H9 (cell line): ENCODE data around the gene QSOX1. TPM values are rescaled to one million over a fixed set of nuclear protein-coding genes. Genes with fewer than 3 reads are reported as not detected.

Source experiments
- DNase-seq: peaks from one replicate; pipeline ENCODE4 v3.0.0-alpha.2; 2017
- H2AFZ ChIP-seq: one replicate; pipeline ENCODE4 v1.6.1; 2013; ENCODE audit warnings: mild to moderate bottlenecking, low read length, control low read depth, moderate library complexity
- H2AK5ac ChIP-seq: 2 replicates; pipeline ENCODE4 v1.6.1; 2013; ENCODE audit warnings: low read length, control low read depth, mixed read lengths; ENCODE audit not compliant: insufficient read length
- H2BK120ac ChIP-seq: one replicate; pipeline ENCODE4 v1.6.1; 2013; ENCODE audit warnings: low read depth, mild to moderate bottlenecking, low read length, control low read depth, inconsistent platforms; ENCODE audit not compliant: poor library complexity, severe bottlenecking
- H2BK12ac ChIP-seq: 2 replicates; pipeline ENCODE4 v1.6.1; 2013; ENCODE audit warnings: low read length, control low read depth, mixed read lengths, low read depth; ENCODE audit not compliant: insufficient read length
- H2BK15ac ChIP-seq: 2 replicates; pipeline ENCODE4 v1.6.1; 2013; ENCODE audit warnings: low read depth, low read length, control low read depth
- H2BK20ac ChIP-seq: one replicate; pipeline ENCODE4 v1.6.1; 2013; ENCODE audit warnings: low read depth, mild to moderate bottlenecking, low read length, control low read depth, inconsistent platforms; ENCODE audit not compliant: poor library complexity, severe bottlenecking
- H2BK5ac ChIP-seq: 2 replicates; pipeline ENCODE4 v1.6.1; 2013; ENCODE audit warnings: low read length, control low read depth, mixed read lengths; ENCODE audit not compliant: insufficient read length
- H3K14ac ChIP-seq: 2 replicates; pipeline ENCODE4 v1.6.1; 2013; ENCODE audit warnings: low read length, control low read depth; ENCODE audit not compliant: insufficient read depth
- H3K18ac ChIP-seq: 2 replicates; pipeline ENCODE4 v1.6.1; 2013; ENCODE audit warnings: low read depth, mild to moderate bottlenecking, mixed read lengths, low read length, control low read depth; ENCODE audit not compliant: insufficient read length
- H3K23ac ChIP-seq: 2 replicates; pipeline ENCODE4 v1.6.1; 2013; ENCODE audit warnings: low read length, control low read depth, mixed read lengths, low read depth; ENCODE audit not compliant: insufficient read length
- H3K23me2 ChIP-seq: 2 replicates; pipeline ENCODE4 v1.6.1; 2013; ENCODE audit warnings: low read depth, mild to moderate bottlenecking, mixed read lengths, low read length, control low read depth; ENCODE audit not compliant: insufficient read length, poor library complexity, severe bottlenecking
- H3K27ac ChIP-seq: 2 replicates; pipeline ENCODE4 v1.5.1; 2013; ENCODE audit warnings: low read length, control low read depth, mixed read lengths, low read depth; ENCODE audit not compliant: insufficient read length
- H3K27me3 ChIP-seq: 2 replicates; pipeline ENCODE4 v1.6.1; 2013; ENCODE audit warnings: low read length, control low read depth, inconsistent platforms; ENCODE audit not compliant: insufficient read depth
- H3K4ac ChIP-seq: 2 replicates; pipeline ENCODE4 v1.6.1; 2013; ENCODE audit warnings: low read depth, mild to moderate bottlenecking, control low read depth, inconsistent platforms, low read length, moderate library complexity
- H3K4me1 ChIP-seq: 2 replicates; pipeline ENCODE4 v1.6.1; 2013; ENCODE audit warnings: low read length, control low read depth, inconsistent platforms; ENCODE audit not compliant: insufficient read depth
- H3K4me2 ChIP-seq: 2 replicates; pipeline ENCODE4 v1.6.1; 2013; ENCODE audit warnings: low read length, control low read depth, mixed read lengths; ENCODE audit not compliant: insufficient read length, insufficient read depth
- H3K56ac ChIP-seq: 2 replicates; pipeline ENCODE4 v1.6.1; 2013; ENCODE audit warnings: low read depth, mild to moderate bottlenecking, mixed read lengths, low read length, control low read depth; ENCODE audit not compliant: insufficient read length
- H3K79me1 ChIP-seq: 2 replicates; pipeline ENCODE4 v1.6.1; 2013; ENCODE audit warnings: low read depth, mild to moderate bottlenecking, moderate library complexity, low read length, control low read depth, inconsistent platforms; ENCODE audit not compliant: insufficient read depth, poor library complexity, severe bottlenecking
- H3K79me2 ChIP-seq: 2 replicates; pipeline ENCODE4 v1.6.1; 2013; ENCODE audit warnings: low read length, control low read depth, inconsistent platforms; ENCODE audit not compliant: insufficient read depth
- H3K9ac ChIP-seq: 2 replicates; pipeline ENCODE4 v1.6.1; 2013; ENCODE audit warnings: low read length, control low read depth, mixed read lengths; ENCODE audit not compliant: insufficient read length; ENCODE audit errors: extremely low read depth
- H3K9me3 ChIP-seq: one replicate; pipeline ENCODE4 v1.6.1; 2013; ENCODE audit warnings: low read depth, low read length, inconsistent platforms; ENCODE audit not compliant: control insufficient read depth
- H3T11ph ChIP-seq: one replicate; pipeline ENCODE4 v1.6.1; 2013; ENCODE audit warnings: mild to moderate bottlenecking, low read length, control low read depth, inconsistent platforms
- H4K20me1 ChIP-seq: one replicate; pipeline ENCODE4 v1.6.1; 2013; ENCODE audit not compliant: control insufficient read depth, insufficient read length, insufficient read depth
- H4K5ac ChIP-seq: 2 replicates; pipeline ENCODE4 v1.6.1; 2013; ENCODE audit warnings: low read depth, mild to moderate bottlenecking, mixed read lengths, low read length, control low read depth; ENCODE audit not compliant: insufficient read length
- H4K8ac ChIP-seq: replicated peaks from 2 replicates; pipeline ENCODE4 v1.6.1; 2013; ENCODE audit warnings: low read length, control low read depth, mixed read lengths, low read depth; ENCODE audit not compliant: insufficient read length
- H4K91ac ChIP-seq: 2 replicates; pipeline ENCODE4 v1.6.1; 2013; ENCODE audit warnings: low read depth, mild to moderate bottlenecking, moderate library complexity, mixed read lengths, low read length, control low read depth; ENCODE audit not compliant: insufficient read length
- H3K27ac Mint-ChIP-seq, 3 experiments: 2 replicates in 2 of 3; 3 replicates in 1 of 3; pipeline ENCODE4 v1.8.0; 2020 to 2021; ENCODE audit warnings: mixed read lengths in 3 of 3, mild to moderate bottlenecking in 1 of 3, moderate library complexity in 1 of 3
- H3K27me3 Mint-ChIP-seq: 2 replicates; pipeline ENCODE4 v1.8.0; 2021; ENCODE audit warnings: low read depth, mild to moderate bottlenecking, moderate library complexity, mixed read lengths
- H3K36me3 Mint-ChIP-seq, 3 experiments: 2 replicates in 2 of 3; 3 replicates in 1 of 3; pipeline ENCODE4 v1.8.0; 2020 to 2021; ENCODE audit warnings: low read depth in 3 of 3, mixed read lengths in 3 of 3; ENCODE audit not compliant: insufficient read depth in 1 of 3
- H3K4me1 Mint-ChIP-seq, 2 experiments: 2 replicates each; pipeline ENCODE4 v1.8.0; 2020; ENCODE audit warnings: mixed read lengths in 2 of 2
- H3K4me3 Mint-ChIP-seq, 2 experiments: 2 replicates in 1 of 2; 3 replicates in 1 of 2; pipeline ENCODE4 v1.8.0; 2020 to 2021; ENCODE audit warnings: mild to moderate bottlenecking in 2 of 2, mixed read lengths in 2 of 2, moderate library complexity in 1 of 2
- H3K9me3 Mint-ChIP-seq, 2 experiments: 2 replicates in 1 of 2; 3 replicates in 1 of 2; pipeline ENCODE4 v1.8.0; 2020; ENCODE audit warnings: mild to moderate bottlenecking in 2 of 2, mixed read lengths in 2 of 2, moderate library complexity in 1 of 2
- CTCF ChIP-seq: fragments of 200-600 bp; sonication (generic); conservative IDR thresholded peaks from 3 replicates; pipeline ENCODE4 v1.8.0; 2021; ENCODE audit warnings: antibody characterized with exemption, mild to moderate bottlenecking
- WGBS: extraction: QIAGEN DNeasy Blood & Tissue Kit; methylation state at CpG from one replicate; pipeline ENCODE4 v1.1.7; 2013; ENCODE audit warnings: missing lambda C conversion rate, low lambda C conversion rate, mixed read lengths; ENCODE audit not compliant: insufficient read length; ENCODE audit errors: extremely low coverage; 5-methylcytosine and 5-hydroxymethylcytosine counted together
- total RNA-seq: library from RNA; stranded (reverse); gene quantifications from 2 replicates; pipeline ENCODE4 v1.2.1, GENCODE V29; 2021

The QSOX1 gene
- total RNA-seq, 1 experiment from 2014 or later: 79.2 TPM

- Histone ChIP-seq H3K4me1 (no peaks in the 10 kb centered on the region), H3K23ac (no peak overlapping the region), H3K27me3 (no peaks in the 10 kb centered on the region), H2BK20ac (no peak overlapping the region), H3K18ac (no peak overlapping the region), H4K91ac (no peak overlapping the region), H2BK15ac (no peak overlapping the region), H2BK5ac (no peak overlapping the region), H3K56ac (no peak overlapping the region), H3K14ac (no peak overlapping the region), H4K5ac (no peak overlapping the region), H3K9me3 (no peaks in the 10 kb centered on the region), H2BK12ac (no peak overlapping the region), H2AK5ac (no peak overlapping the region), H2AFZ (no peak overlapping the region), H3T11ph (no peak overlapping the region), H3K27ac (no peak overlapping the region), H3K79me1 (no peaks in the 10 kb centered on the region), H3K4me2 (no peak overlapping the region), H2BK120ac (no peak overlapping the region), H3K79me2 (no peaks in the 10 kb centered on the region), H3K4ac (no peak overlapping the region), H4K20me1 (no peaks in the 10 kb centered on the region), H3K23me2 (no peaks in the 10 kb centered on the region), H4K8ac (no peak overlapping the region), H3K9ac (no peak overlapping the region)
- no peaks in the 10 kb centered on the region for H3K9me3 Mint-ChIP-seq
- H3K4me1 Mint-ChIP-seq: no peaks in the 10 kb centered on the region
- H3K27me3 Mint-ChIP-seq: peaks cover 6% of the 10 kb centered on the region; the same call in 1 of the 2 replicates
- WGBS: no CpG with 5 or more reads among the region's 1 CpG
- no peaks in the 10 kb centered on the region for H3K36me3 Mint-ChIP-seq
- H3K27ac Mint-ChIP-seq: no peak overlapping the region
- DNase-seq: no peak
- no peak for TF ChIP-seq CTCF
- no peak overlapping the region for H3K4me3 Mint-ChIP-seq
Measured at GRCh38 chr1:180135535-180135934, 19.1 kb upstream of the QSOX1 start.
